GM10266 (cell line): Measurements from ENCODE around the gene VIPAS39.

Experiments used
- DNase-seq: peaks from one replicate; pipeline ENCODE4 v3.0.0; 2012; ENCODE audit errors: extremely low spot score
- TF ChIP-seq, protein P1 (sequence below): IDR thresholded peaks from 2 replicates; pipeline ENCODE4 v1.5.1; 2012; ENCODE audit warnings: mild to moderate bottlenecking, low read depth; ENCODE audit not compliant: control insufficient read depth, insufficient read depth; ENCODE audit errors: missing control alignments

Gene VIPAS39

DNA sequence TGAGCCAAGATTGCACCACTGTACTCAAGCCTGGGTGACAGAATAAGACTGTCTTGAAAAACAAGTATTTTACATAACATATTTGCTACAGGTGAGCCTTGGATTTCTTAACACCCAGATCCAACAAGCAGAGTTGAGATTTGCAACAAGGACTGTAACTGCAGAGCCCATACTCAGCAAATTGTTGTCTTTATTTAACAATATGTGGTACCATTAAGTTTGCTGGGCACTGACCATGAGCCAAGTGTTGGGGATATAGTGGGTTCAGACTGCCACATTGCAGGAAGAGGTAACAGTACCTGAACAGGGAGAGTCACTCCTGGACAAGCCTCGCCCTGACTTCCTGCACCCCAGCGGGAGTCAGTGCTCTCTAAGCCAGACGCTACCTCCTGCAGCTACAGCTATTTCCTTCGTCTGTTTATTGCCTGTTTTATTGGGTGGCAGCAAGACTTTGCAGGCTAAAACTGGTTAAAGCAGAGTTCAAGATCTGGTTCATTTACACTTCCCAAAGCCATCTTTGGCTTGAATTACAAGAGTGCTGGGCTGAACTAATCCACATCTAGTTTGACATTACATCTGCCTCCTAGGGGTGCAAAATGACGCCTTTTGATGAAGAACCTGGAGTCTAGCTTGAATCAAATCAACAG, 12.9 kb upstream of the VIPAS39 start:
- TF ChIP-seq, protein P1, sequence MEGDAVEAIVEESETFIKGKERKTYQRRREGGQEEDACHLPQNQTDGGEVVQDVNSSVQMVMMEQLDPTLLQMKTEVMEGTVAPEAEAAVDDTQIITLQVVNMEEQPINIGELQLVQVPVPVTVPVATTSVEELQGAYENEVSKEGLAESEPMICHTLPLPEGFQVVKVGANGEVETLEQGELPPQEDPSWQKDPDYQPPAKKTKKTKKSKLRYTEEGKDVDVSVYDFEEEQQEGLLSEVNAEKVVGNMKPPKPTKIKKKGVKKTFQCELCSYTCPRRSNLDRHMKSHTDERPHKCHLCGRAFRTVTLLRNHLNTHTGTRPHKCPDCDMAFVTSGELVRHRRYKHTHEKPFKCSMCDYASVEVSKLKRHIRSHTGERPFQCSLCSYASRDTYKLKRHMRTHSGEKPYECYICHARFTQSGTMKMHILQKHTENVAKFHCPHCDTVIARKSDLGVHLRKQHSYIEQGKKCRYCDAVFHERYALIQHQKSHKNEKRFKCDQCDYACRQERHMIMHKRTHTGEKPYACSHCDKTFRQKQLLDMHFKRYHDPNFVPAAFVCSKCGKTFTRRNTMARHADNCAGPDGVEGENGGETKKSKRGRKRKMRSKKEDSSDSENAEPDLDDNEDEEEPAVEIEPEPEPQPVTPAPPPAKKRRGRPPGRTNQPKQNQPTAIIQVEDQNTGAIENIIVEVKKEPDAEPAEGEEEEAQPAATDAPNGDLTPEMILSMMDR: no peak

DNA sequence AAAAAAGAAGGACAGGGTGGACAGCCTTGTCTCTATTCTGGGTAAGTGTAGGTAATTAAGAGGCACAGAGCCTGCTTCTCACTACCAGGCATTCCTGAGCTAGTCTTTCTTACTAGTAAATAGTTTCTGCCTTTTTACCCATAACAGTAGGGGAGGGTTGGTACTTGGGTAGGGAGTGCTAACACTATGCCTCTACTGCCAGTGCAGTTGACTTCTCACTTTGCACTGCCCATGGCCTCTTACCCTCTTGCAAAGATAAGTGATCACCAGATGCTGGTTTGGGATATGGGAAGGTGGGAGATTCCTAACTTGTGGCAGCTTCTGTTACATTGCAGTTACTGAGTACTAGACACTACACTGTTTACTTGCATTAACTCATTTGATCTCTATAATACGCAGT, 12.1 kb upstream of the VIPAS39 start:
- TF ChIP-seq, protein P1: no peak
- no peak for DNase-seq

More for the DNA sequence above, 12.9 kb upstream of the VIPAS39 start:
- no peak for DNase-seq

DNA sequence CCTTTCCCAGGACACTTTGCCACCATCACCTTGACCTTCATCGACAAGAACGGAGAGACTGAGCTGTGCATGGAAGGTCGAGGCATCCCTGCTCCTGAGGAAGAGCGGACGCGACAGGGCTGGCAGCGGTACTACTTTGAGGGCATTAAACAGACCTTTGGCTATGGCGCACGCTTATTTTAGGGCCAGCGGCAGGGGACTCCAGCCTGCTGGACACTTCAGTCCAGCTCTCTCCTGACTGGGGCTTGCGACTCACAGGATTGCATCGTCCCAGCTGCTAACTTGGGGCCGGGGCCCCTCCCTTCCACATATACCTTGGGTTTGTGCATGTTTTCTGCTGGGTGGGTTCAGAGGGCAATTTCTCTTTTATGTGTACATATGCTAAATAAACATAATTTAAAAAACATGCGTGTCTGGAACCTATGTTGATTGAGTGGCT, 11.7 kb upstream of the VIPAS39 start:
- TF ChIP-seq, protein P1: no peak
- no peak for DNase-seq

DNA sequence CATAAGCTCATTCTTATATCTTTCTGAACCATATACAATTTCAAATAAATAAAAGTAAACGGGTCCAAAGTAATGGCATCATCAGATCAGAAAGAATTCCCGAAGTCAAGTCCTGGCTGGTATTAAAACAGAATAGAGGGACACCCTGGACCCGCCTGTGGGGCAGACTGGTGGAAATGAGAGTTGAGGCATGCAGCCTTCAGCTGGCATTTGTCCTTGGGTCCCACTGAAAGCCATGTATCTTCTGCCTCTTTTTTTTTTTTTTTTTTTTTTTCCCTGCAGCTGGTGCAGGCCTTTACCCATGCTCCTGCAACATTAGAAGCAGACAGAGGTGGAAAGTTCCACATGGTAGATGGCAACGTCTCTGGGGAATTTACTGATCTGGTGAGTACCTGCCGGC, 10.4 kb upstream of the VIPAS39 start:
- DNase-seq: no peak
- TF ChIP-seq, protein P1: no peak

DNA sequence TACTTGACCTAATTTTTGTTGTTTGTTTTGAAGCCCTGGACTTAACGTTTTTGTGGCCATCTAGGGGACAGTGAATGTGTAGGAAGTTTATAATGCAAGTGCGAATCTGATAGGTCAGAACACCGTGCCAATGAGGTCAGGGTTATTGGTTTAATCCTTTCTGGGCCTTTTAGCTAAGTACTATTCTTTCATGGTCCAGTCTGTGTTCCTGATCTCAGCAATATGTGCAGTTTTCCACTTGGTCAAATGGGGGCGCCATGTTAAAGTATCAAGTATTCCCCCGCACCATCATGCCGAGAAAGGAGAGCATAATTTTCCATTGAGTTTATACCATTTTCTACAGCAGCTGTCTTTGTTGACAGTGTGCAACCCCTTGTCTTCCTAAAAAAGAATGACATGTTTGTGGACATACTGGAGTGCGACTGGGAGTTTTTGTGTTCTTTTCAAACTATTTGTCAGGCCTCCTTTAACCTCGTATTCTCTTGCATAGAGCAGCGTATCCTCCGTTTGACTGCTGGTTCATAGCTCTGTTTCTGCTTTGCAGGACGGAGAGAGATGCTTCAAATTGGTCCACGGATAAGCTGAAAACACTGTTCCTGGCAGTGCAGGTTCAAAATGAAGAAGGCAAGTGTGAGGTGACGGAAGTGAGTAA, 1.8 kb upstream of the VIPAS39 start:
- peak; percentile 50 for DNase-seq
- TF ChIP-seq, protein P1: peak; percentile 78

DNA sequence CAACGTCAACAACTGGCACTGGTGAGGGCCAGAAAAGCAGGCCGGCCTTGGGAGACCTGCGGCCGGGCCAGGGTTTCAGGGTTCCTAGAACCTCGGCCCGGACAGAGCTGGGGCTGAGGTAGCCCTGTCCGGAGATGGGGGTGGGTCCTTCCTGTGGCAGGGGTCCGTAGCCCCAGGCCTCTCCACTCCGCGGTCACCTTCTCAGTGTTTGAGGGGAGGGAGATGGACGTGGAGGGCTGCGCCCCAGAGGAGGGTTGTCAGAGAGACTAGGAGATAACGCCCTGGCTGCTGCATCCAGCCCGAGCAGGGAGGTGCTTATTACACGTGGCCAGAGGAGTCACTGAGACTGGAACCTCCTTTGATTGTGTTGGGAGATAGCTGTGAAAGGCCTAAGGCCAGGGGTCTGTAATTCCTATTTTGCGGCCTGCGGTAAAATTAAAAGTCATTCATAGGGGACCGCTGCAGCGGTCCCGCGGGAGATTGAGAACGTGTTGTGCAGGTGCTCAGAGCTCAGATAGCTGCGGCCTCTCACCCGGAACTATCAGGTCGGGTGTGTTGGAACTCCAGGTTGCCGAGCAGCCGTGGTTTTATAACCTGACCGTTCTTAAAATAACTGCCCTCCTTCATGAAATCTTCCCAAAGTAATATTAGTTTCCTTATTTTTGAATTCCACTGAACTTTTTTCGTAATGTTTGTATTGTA, 999 bp upstream of the VIPAS39 start:
- TF ChIP-seq, protein P1: no peak
- DNase-seq: no peak

DNA sequence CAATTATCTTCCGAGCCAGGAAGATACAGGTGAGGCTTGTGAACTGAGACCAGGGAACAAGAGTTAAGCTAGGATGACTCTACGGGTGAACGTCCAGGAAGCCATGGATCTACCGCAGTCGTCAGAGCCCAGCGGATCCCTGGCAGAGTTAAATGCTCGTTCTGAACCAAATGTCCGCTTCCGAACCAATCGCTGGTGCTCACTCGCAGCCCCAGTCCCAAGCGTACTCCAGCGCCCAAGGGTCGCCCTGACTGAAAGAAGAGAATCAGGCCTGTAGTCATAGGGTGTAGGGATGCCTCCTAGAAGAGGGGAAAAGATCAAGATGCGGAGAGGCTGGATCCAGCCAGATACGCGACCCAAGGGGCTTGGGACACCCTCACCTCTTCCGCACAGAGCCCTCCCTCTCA, 283 bp downstream of the VIPAS39 start:
- TF ChIP-seq, protein P1: no peak
- DNase-seq: no peak
